Nucleus accumbens (tissue), 56 donors: Measurements from ENCODE around the gene TFAP2D.

Source experiments
- DNase-seq, 56 donors: peaks; one replicate each; lab custom pipeline; 2025; lab: John Stamatoyannopoulos, UW

Gene TFAP2D

DNA sequence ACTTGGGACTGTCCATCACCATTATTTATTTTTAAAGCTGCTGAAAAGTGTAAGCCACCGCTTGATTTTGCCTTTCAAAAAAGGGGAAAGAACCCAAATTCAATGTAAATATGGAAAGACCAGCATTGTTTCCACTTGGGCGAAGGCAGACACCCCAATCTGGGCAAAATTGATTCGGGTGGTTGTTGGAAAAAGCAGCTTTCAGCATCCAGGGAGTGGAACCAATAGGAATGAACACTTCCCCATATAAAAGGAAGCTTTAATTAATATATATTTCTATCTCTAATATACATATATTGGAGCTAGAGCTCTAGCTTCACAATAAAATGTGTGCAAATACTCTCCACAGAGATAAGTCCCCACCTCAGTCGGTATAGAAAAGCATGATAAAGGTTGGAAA is at the start of gene TFAP2D:
TSS of gene TFAP2D (plus strand) at position 301 of the 400 bp plus-strand sequence. CDS start 530 bp downstream, outside the sequence.
- DNase-seq = no peak

DNA sequence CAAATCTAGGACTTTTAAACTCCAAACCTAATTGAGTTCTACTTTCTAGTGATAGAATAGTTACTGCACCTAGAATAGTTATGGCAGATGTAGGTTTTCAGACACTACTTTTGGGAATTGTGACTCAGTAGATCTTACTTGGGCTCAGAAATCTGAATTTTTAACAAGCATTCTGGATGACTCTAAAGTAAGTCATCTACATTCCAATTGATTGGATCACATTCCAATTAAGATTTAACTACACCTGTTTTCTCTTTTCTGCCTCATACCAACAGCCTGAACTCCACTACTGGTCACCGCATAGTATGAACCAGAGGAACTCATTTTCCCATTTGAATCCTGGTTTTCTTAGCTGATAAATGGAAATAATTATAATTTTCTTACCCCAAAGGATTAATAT is 49.5 kb upstream of the TFAP2D start:
- DNase-seq = no peak

DNA sequence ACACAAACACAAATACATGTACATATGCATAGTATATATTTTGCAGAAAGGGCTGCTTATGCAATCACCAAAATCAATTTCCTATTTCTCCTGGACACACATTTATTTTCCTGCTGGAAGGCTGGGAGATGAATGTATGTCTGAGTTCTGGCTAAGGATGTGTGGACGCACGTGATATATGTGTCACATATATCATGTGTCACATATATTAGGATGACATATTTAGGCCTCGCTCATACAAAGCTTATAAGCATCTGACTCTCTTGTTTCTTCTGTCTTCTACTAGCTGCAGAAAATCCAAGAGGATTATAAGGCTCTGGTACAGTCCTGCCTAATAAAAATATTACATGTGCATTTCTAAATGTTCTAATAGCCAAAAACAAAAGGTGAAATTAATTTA is 47.2 kb upstream of the TFAP2D start:
- DNase-seq = no peak

DNA sequence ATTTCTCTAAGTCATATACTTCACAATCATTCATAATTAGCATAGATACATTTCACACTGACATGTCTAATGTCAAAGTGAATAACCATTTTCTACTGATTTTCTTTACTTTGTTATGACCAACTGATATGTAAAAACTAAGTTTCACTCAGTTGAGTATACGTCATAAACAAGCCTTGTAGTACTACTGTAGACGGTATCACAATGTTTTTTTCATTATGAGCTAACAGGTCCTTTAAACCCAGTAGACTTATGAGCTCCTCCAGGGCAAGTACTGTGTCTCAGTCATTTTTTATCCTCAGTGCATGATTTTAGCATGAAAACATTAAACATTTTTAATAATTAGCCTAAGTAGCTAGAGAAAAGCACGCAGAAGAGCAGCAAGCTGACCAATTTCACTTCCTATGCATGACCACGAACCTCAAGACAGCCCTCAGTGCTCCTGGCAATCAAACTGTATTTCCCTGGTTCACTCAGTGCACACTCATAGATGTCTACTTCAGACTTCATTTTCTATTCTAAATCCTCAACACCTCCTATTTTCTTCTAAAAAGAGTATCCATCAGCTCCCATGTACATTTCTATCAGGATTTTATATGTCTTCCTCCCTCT is 32.0 kb upstream of the TFAP2D start:
- no peak for DNase-seq

DNA sequence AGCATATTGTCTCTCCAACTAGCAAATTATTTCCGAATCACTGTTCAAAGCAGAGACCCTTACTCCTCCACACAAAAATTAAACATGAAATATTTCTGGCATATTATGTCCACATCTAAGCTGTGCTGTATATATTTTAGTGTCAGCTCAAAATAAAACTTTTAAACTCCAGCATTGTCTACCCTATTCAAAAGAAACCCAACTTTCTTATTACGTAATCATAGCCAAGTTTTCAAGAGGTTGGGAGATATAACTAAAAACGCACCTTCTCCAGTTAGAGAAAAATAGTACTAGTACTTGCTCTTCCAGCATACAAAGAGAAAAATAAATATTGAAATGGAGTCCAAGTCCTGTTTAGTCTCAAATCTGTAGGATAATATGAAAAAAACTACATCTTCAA is 24.1 kb upstream of the TFAP2D start:
- DNase-seq = no peak

DNA sequence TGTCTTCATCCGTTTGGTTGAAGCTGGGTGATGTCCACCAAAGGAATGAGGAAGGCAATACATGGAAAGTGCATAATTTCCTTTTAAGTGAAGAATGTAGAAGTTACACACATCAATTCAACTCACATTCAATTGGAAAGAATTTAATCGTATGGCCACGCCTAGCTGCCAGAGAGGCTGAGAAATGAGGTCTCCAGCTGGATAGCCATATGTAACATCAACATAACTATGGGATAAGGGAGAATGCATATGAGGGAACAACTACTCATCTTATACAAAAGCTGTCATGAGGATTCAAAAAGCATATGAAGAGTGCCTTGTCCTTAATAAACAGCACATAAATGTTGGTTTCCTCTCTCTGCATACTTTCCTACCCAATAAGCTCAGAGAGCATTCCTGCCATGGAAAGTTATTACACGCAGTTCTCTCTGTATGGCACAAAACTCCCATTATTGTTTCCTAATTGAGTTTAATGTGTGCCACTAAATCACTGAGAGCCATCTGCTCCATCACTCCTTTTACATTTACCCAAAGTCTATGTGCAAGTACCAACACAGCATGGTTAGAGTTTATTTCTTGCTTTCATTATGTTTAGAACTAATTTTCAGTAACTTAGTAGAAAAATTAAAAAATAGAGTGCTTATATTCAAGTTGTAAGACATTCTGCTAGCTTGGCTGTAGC is 21.4 kb upstream of the TFAP2D start:
- DNase-seq = no peak

DNA sequence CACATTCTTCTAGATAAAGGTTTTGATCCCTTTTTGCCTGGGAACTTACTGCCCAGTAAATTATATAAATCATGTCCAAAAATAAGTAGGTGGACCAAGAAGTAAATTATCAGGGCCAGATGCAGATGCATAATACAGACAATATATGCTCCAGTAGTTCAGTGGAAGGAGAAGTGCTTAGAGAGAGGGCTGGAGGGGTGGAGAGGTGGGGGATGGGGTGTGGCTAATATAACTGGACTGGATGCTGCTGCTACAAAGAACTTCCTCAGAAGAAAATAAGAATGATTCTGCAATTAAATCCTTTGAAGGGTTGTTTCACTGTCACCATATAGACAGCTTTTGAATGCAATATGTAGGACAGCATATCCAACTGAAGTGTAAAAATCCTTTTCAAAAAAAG is 14.8 kb upstream of the TFAP2D start:
- DNase-seq = no peak

DNA sequence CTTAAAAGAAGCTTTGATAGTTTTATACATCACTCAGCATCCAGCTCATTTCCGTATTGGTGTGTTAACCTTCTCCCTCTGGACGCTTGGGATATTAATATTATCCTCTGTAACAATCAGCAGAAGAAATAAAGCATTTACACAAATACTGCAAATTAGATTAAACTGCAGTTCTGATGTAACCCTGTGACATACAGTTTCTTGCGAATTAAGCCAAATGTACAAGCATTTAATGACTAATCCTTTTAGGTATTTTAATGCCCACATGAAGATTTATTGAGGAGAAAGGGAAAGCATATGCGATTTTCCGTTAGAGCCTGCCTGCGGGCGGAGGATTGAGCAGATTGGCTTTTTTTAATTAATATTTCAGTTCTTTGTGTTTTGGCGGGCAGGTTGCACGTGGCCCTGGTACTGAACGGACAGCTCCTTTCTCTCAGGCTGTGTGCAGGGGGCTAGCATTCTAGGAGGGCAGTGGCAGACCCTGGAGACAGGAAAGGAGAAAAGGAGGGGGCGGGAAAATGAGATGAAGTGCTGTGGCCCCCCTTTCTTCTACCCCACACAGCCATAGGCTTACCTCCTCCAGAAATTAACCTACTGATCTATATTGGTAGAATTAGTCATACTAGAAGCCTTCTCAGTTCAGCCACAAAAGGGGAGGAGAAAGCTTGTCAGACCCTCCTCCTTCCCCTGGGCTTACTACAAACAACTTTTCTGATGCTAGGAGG is 14.1 kb upstream of the TFAP2D start:
- DNase-seq = no peak

DNA sequence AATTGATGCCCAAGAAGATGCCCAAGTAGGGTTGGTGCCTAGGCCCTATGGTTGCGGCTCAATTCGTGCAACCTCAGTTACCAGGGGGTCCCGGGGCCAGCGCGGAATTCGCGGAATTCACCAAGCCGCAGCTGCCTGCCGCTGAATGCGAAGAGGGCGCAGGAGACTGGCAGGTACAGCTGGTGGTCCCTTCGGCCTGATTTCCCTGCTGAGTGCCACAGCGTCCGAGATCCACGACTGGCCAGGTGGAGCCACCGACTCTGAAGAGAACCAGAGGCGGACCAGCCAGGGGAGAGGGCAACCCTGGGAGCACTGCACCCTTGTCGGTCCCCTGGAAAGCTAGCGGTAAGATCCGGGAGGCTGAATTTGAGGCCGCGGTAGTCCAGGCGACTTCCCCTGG is 6.8 kb upstream of the TFAP2D start:
- DNase-seq = no peak

DNA sequence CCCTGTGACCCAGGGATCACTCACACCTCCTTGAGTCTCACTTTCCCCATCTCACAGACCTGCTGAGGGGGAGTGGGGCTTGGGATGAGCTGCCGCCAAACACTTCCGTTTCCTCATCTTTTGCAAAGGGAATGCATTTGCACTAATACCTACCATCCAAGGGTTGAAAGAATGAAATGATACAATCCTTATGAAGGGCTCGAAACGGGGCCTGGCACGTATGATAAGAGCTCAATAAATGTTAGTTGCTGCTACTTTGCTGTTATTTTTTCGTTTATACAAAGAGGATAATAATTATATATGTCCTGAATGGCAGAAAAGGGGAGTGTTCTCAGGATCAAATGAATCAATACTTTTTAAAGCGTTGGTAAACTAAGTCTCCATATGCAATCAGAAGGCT is 6.1 kb upstream of the TFAP2D start:
- DNase-seq = no peak

DNA sequence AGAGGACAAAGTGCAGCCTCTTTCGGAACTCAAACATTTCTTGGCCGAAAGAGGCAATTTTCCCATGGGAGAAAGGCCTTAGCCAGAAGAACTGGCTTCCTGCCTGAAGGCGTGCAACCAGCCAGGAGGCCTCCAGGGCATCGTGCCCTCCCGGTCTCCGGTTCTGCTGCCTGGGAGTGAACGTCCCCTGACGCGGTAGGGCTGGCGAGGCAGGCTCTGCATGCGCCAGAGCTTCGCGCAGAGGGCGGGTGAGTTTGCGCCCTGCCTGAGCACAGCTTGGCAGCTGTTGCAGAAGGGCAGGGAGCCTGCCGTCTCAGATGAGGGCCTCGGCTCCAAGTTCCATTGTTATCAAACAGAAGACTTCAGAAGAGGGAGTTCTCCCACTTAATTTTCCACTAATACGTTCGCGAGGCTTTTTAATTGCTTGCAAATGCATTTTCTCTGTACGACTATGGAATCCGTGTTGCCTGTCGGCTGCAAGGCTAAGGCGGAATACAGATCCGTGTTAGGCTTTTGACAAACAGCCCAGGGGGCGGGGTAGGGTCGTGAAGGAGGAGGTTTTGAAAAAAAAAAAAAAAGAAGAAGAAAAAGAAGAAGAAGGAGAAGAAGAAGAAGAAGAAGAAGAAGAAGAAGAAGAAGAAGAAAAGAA is 5.5 kb upstream of the TFAP2D start:
- DNase-seq = peak in 40 of 56 donors; percentile 1 to 77 (median 31)

DNA sequence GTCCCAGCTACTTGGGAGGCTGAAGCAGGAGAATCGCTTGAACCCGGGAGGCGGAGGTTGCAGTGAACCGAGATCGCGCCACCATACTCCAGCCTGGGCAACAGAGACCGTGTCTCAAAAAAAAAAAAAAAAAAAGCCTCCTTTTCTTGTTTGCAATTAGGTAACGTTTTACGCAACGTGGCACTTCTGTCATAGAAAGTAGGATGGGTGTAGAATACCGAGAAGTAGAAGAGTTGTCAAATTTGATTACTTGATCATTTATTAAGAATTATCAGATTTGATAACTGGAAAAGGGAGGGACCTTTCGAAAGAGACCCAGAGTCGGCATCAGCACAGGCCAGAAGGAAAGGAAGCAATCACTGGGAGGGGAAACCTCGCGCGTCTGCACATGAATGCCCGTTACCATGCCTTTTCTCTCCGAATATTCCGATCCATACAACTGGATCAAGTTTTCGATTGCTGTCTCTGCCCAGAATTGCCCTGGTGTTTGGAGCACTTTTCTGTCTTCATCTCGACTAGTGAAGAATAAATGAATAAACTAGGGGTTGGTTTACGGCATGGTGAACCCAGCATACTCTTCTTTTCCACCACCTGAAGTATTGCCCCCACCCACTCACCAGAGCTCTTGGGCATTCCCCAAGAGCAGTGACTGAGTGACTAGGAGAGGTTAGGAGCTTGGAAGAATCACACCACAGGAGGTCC is 4.5 kb upstream of the TFAP2D start:
- no peak for DNase-seq

DNA sequence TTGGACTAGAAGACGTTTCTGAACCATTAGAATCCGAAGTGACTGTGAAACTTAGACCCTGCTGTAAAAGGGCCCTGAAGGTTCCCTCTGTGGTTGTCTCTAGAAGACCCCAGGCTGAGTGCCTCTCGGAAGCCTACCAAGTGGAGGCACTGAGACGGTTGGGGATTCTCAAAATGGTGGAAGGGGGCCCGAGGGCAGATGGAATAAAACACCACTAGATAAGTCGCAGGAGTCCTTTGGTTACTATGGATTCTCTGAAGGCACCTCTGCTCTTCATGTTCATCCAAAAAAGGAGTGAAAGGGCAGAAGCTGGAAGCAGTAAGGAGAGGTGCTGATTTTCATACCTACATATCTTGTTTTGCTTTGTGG is 4.0 kb upstream of the TFAP2D start:
- DNase-seq = no peak

DNA sequence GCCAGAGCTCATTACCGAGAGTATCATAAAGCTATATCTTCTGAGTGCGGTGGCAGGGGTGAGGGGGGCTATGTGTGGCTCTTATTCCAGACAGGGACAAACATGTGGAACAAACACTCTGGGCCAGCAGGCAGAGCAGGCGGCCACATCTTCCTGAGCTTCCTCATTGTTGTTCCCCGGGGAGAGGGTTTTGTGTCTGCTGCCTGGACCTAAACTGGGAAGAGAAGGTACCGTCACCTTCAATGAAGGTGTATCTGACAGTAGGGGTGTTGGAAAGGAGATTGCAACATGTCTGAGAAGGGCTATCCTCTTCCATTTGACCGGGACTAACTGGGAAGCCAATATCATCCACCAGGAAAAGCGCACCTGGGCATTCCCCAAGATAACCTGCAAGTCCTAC is 1.6 kb upstream of the TFAP2D start:
- no peak for DNase-seq

DNA sequence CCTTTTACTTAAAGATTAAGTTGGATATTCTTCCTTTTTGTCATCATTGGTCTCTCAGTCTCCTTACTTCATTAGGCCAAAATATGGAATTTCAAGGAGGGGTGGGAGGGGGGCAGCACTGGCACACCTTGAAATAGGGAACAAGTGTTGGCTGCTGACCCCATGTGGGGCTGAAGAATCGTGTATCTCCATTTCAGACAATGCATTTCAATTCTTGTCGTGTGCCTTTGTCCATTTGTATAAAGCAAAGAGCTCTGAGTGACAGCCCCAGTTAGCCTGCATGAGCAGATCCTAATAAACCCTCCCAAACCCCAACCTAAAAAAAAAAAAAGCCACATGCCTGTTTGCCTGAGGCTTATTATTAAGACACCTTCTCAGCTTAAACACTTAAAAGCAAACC is 1.0 kb upstream of the TFAP2D start:
- DNase-seq = no peak

DNA sequence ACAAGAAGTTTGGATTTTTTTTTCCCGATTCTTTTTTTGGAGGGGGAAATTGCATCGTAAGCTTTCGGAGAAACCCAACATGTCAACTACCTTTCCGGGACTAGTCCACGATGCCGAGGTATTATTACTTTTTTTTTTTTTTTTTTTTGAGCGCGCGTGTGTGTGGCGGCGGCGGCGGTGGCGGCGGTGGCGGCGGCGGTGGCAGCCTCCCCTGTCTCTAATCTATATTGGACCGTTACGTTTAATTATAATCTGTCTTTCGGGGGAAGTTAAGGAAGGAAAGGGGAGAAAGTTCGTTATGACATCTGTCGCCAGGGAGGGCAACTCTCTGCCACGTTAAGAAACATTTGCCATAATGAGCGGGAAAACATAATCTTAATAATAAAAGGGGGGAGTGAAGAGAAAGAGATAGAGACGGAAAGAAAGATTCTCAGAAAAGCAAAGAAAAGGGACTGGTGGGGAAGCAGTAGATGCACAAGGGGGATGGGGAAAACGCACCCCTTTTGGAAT is 706 bp downstream of the TFAP2D start:
- no peak for DNase-seq

DNA sequence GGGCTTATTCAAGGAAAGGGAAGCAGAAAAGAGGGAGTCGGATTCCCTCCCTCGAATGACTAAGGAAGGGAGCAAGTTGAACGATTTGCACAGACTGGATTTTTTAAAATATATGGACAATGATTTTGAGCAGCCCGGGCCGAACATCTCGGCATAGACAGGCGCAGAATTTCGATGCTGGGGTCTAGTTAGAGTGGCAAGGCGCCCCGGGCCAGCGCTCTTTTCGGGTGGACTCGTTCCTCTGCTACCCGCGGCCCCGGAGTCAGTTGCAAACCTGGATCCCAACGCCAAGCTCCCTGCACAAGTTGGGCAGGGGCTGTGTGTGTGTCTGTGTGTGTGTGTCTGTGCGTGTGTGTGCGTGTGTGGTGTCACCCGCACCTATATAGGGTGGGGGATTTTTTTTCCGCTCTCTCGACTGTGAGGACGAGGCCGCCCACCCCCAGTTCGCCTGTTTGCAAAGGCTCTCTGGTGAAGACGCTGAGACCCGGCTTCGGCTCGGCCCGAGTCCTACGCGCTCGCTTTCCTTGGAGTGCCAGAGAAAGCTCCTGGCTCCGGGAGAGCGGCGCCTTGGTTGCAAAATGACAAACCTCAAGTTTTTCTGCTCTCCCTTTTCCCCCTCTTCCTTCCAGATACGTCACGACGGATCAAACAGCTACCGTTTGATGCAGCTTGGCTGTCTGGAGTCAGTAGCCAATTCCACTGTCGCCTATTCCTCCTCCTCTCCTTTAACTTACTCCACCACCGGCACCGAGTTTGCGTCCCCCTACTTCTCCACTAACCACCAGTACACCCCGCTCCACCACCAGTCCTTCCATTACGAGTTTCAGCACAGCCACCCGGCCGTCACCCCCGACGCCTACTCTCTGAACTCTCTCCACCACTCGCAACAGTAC is 1.4 kb downstream of the TFAP2D start:
- no peak for DNase-seq

DNA sequence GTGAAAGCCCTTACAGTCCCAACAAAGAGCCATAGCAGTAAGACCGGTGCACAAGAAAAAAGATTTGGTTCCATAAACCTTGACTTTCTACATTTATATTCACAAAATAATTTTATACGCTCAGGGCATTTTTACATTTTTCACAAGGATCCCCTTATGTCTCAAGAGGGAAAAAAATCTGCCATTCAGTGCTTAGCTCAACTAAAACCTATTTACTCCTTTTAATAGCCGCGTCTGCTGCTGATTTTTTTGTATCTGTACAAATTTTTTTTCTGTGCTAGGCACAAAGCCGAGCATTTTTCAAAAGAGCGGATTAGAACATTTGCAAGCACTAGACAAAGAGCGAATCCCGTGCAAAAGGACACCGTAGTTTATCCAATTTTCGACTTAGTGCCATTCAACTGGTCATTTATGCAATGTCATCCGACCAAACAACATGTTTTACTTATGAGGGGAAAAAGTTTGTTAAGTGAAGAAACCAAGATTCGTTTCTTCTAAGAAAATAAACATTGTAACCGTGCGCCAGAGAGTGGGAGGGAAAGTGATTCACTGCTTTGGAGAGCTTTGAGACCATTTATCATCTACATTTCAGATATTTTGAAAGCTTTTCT is 3.7 kb downstream of the TFAP2D start:
- no peak for DNase-seq
